ENCODE data around the gene KIF1A.
A peak's percentile ranks its signal among the peaks of the same experiment; 100 is the strongest.

Gene KIF1A

GRCh38 chr2:240734756-240735155, 85.3 kb downstream of the KIF1A start:
- Histone ChIP-seq H3K4me3 (ENCODE audit: low read length, poor library complexity, severe bottlenecking) (no peak overlapping the region), H3K4me1 (ENCODE audit: insufficient read depth, low read length, poor library complexity, severe bottlenecking) (no peaks in the 10 kb centered on the region), H3K79me2 (ENCODE audit: insufficient read depth, low read length) (no peaks in the 10 kb centered on the region), H3F3A (ENCODE audit: low read depth) (no peaks in the 10 kb centered on the region), H3K9ac (ENCODE audit: low read depth, low read length, poor library complexity, severe bottlenecking) (no peak overlapping the region), H3K9me2 (replicated peaks; ENCODE audit: low read depth, low read length) (no peaks in the 10 kb centered on the region), H3K27me3 (ENCODE audit: insufficient read depth, low read length, poor library complexity, severe bottlenecking) (no peaks in the 10 kb centered on the region), H3K4me2 (ENCODE audit: low read depth, low read length, poor library complexity, severe bottlenecking) (no peak overlapping the region), H2AFZ (ENCODE audit: low read length) (no peak overlapping the region), H3K36me3 (ENCODE audit: insufficient read depth, low read length) (no peaks in the 10 kb centered on the region), H4K20me1 (ENCODE audit: insufficient read depth, low read length, poor library complexity, severe bottlenecking) (no peaks in the 10 kb centered on the region), H3K9me3 (ENCODE audit: insufficient read depth, low read depth, low read length) (no peaks in the 10 kb centered on the region)
- TF ChIP-seq CTCF (conservative IDR thresholded peaks at IDR 0.05; ENCODE audit: low read length) (no peak), EZH2phosphoT487 (IDR thresholded peaks at IDR 0.05; ENCODE audit: borderline replicate concordance) (no peak)

GRCh38 chr2:240733803-240734495, 86.1 kb downstream of the KIF1A start:
- Histone ChIP-seq H3K79me2 (ENCODE audit: insufficient read depth, low read length) (no peaks in the 10 kb centered on the region), H3K36me3 (ENCODE audit: insufficient read depth, low read length) (no peaks in the 10 kb centered on the region), H3K4me1 (ENCODE audit: insufficient read depth, low read length, poor library complexity, severe bottlenecking) (no peaks in the 10 kb centered on the region), H2AFZ (ENCODE audit: low read length) (no peak overlapping the region), H3F3A (ENCODE audit: low read depth) (no peaks in the 10 kb centered on the region), H4K20me1 (ENCODE audit: insufficient read depth, low read length, poor library complexity, severe bottlenecking) (no peaks in the 10 kb centered on the region), H3K27me3 (ENCODE audit: insufficient read depth, low read length, poor library complexity, severe bottlenecking) (no peaks in the 10 kb centered on the region), H3K4me3 (ENCODE audit: low read length, poor library complexity, severe bottlenecking) (no peak overlapping the region), H3K9me2 (replicated peaks; ENCODE audit: low read depth, low read length) (no peaks in the 10 kb centered on the region), H3K9me3 (ENCODE audit: insufficient read depth, low read depth, low read length) (no peaks in the 10 kb centered on the region), H3K9ac (ENCODE audit: low read depth, low read length, poor library complexity, severe bottlenecking) (no peak overlapping the region), H3K4me2 (ENCODE audit: low read depth, low read length, poor library complexity, severe bottlenecking) (no peak overlapping the region)
- no peak for TF ChIP-seq EZH2phosphoT487 (IDR thresholded peaks at IDR 0.05; ENCODE audit: borderline replicate concordance)
- TF ChIP-seq CTCF (conservative IDR thresholded peaks at IDR 0.05; ENCODE audit: low read length), result peak; percentile 30; the same call in 1 of the 2 replicates

- TF ChIP-seq CTCF (conservative IDR thresholded peaks at IDR 0.05; ENCODE audit: low read length) (no peak), EZH2phosphoT487 (IDR thresholded peaks at IDR 0.05; ENCODE audit: borderline replicate concordance) (no peak)
- no peaks in the 10 kb centered on the region for H4K20me1 ChIP-seq (ENCODE audit: insufficient read depth, low read length, poor library complexity, severe bottlenecking)
- no peaks in the 10 kb centered on the region for H3K9me2 ChIP-seq (replicated peaks; ENCODE audit: low read depth, low read length)
- H3K4me3 ChIP-seq (ENCODE audit: low read length, poor library complexity, severe bottlenecking), result no peak overlapping the region
- H3K9me3 ChIP-seq (ENCODE audit: insufficient read depth, low read depth, low read length), result no peaks in the 10 kb centered on the region
- no peaks in the 10 kb centered on the region for H3K4me1 ChIP-seq (ENCODE audit: insufficient read depth, low read length, poor library complexity, severe bottlenecking)
- no peak overlapping the region for H2AFZ ChIP-seq (ENCODE audit: low read length)
- H3K27me3 ChIP-seq (ENCODE audit: insufficient read depth, low read length, poor library complexity, severe bottlenecking), result no peaks in the 10 kb centered on the region
- H3K79me2 ChIP-seq (ENCODE audit: insufficient read depth, low read length), result no peaks in the 10 kb centered on the region
- H3K4me2 ChIP-seq (ENCODE audit: low read depth, low read length, poor library complexity, severe bottlenecking), result no peak overlapping the region
- H3F3A ChIP-seq (ENCODE audit: low read depth), result no peaks in the 10 kb centered on the region
- no peak overlapping the region for H3K9ac ChIP-seq (ENCODE audit: low read depth, low read length, poor library complexity, severe bottlenecking)
- no peaks in the 10 kb centered on the region for H3K36me3 ChIP-seq (ENCODE audit: insufficient read depth, low read length)
Observed at GRCh38 chr2:240732911-240733622, 87.0 kb downstream of the KIF1A start.
